GM12873 (cell line): Measurements from ENCODE around the gene TMIGD1.

Source experiments
- CTCF ChIP-seq: IDR thresholded peaks from 2 replicates; pipeline ENCODE4 v1.5.1; 2012; ENCODE audit warnings: low read depth, mild to moderate bottlenecking, moderate library complexity, low read length, control low read depth; ENCODE audit not compliant: insufficient read depth; ENCODE audit errors: missing control alignments

TMIGD1 gene

GRCh38 chr17:30378241-30378824, 44.5 kb upstream of the TMIGD1 start:
- no peak for TF ChIP-seq CTCF

- TF ChIP-seq CTCF, result no peak
Measured at GRCh38 chr17:30377574-30378240, 43.9 kb upstream of the TMIGD1 start.

GRCh38 chr17:30376621-30377452, 43.0 kb upstream of the TMIGD1 start:
- TF ChIP-seq CTCF, result no peak

GRCh38 chr17:30375661-30376060, 41.8 kb upstream of the TMIGD1 start:
- TF ChIP-seq CTCF, result no peak

- TF ChIP-seq CTCF, result peak; percentile 27
Measured at GRCh38 chr17:30372755-30373154, 38.9 kb upstream of the TMIGD1 start.

GRCh38 chr17:30369995-30370394, 36.1 kb upstream of the TMIGD1 start:
- no peak for TF ChIP-seq CTCF
